ENCODE measurements around the gene PALMD.

Gene PALMD

DNA sequence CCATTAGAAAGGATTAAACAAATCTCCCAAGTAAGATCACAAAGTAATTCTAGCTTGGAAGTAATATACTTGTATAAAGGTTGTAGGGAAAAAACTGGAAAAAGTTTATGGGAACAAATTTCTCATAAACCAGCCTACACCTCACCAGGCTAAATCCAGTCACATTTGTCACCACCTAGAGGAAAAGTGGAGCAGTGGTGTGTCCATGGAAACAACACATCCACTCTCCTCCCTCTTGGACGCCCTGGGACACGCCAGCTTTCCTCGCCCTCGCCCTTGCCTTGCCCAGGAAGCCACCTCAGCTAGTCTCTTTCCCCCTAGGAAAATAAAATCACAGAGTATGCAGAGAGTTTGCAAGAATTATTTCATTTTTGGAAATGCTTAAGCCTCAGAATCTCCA is 2.2 kb downstream of the PALMD start:
- Histone ChIP-seq H3K27ac (ENCODE audit: low read depth, low read length) (no peak overlapping the region), H4K5ac (ENCODE audit: low read length) (no peak overlapping the region), H3K36me3 (ENCODE audit: control insufficient read depth, insufficient read depth, low read length) (no peaks in the 10 kb centered on the region), H3K9ac (ENCODE audit: low read length) (no peak overlapping the region), H4K8ac (ENCODE audit: low read depth, low read length) (no peak overlapping the region), H2BK120ac (ENCODE audit: low read depth, low read length) (no peak overlapping the region), H3K23ac (ENCODE audit: low read length) (no peak overlapping the region), H3K79me2 (ENCODE audit: control insufficient read depth, insufficient read depth, low read length) (no peaks in the 10 kb centered on the region), H3K79me1 (ENCODE audit: low read length) (no peaks in the 10 kb centered on the region), H3K27me3 (ENCODE audit: insufficient read depth, low read length, poor library complexity) (no peaks in the 10 kb centered on the region), H2BK5ac (ENCODE audit: low read length) (no peak overlapping the region), H3K4me1 (ENCODE audit: control insufficient read depth, low read depth, low read length) (peaks cover 6% of the 10 kb centered on the region), H3K18ac (ENCODE audit: low read length) (no peak overlapping the region), H3K4ac (ENCODE audit: low read depth, low read length) (no peak overlapping the region), H3K4me2 (ENCODE audit: low read length) (no peak overlapping the region), H3K56ac (ENCODE audit: low read length) (no peak overlapping the region), H2BK15ac (replicated peaks; ENCODE audit: low read depth) (no peak overlapping the region), H3K4me3 (ENCODE audit: low read length) (no peak overlapping the region), H2AK5ac (ENCODE audit: low read length) (no peak overlapping the region)
- WGBS (ENCODE audit: extremely low coverage, insufficient coverage, low lambda C conversion rate) = no CpG with 5 or more reads among the region's 4 CpGs
- peak; percentile 60 for DNase-seq

DNA sequence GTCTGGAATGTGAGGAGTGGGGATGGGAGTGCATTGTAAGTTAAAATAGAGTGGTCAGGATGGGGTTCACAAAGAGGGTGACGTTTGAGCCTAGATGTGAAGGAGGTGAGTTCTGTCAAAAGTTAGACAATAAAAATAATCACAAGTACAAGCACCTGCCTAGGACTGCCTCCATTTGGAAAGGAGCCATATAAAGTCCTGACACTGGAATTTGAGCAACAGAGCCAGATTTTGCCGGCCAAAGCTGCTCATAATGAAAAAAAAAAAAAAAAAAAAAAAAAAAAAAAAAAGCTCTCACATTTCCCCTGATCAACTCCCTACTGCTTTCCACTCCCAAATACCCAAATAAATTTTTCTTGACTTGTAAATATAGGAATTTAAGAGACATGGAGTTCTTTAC is 4.1 kb downstream of the PALMD start:
- DNase-seq = no peak
- no CpG with 5 or more reads among the region's 2 CpGs for WGBS (ENCODE audit: extremely low coverage, insufficient coverage, low lambda C conversion rate)
- no peak overlapping the region for H3K9ac ChIP-seq (ENCODE audit: low read length)

DNA sequence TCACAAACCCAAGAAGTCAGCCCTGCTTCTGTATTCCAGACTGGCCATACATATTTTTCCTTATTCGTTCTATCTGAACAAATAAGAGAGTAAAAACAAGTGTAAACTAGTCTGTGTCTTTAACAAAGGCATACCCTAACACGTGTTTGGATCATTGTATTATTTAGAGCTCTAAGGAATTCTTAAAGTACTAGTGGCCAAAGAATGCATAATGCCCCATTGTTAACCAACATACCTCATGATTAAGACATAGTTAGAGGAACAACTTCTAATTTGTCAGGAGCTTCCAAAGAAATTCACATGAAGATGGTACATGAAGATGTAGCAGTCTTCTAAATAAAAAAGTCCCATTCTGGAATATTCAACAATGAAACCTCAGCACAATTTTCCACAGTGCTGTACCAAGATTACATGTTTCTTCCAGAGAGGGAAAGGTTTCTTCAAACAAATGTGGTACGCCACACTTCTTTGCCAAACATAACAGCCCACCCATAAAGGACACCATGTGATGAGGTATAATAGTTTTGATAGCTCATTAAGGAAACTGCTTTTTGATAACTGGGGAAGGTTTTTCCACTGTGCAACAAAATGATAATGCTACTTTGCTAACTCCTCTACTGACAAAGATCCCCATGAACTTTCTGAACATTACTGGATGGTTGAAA is 5.0 kb downstream of the PALMD start:
- Histone ChIP-seq H2AK5ac (ENCODE audit: low read length) (no peak overlapping the region), H3K4ac (ENCODE audit: low read depth, low read length) (peak overlapping the region; percentile 52), H4K5ac (ENCODE audit: low read length) (no peak overlapping the region), H3K9ac (ENCODE audit: low read length) (no peak overlapping the region), H3K79me1 (ENCODE audit: low read length) (no peaks in the 10 kb centered on the region), H3K36me3 (ENCODE audit: control insufficient read depth, insufficient read depth, low read length) (no peaks in the 10 kb centered on the region), H3K27me3 (ENCODE audit: insufficient read depth, low read length, poor library complexity) (no peaks in the 10 kb centered on the region), H4K8ac (ENCODE audit: low read depth, low read length) (no peak overlapping the region), H2BK5ac (ENCODE audit: low read length) (no peak overlapping the region), H3K4me2 (ENCODE audit: low read length) (no peak overlapping the region), H2BK15ac (replicated peaks; ENCODE audit: low read depth) (no peak overlapping the region), H3K27ac (ENCODE audit: low read depth, low read length) (no peak overlapping the region), H3K56ac (ENCODE audit: low read length) (no peak overlapping the region), H3K4me3 (ENCODE audit: low read length) (no peak overlapping the region), H3K18ac (ENCODE audit: low read length) (peak overlapping the region; percentile 39), H3K79me2 (ENCODE audit: control insufficient read depth, insufficient read depth, low read length) (no peaks in the 10 kb centered on the region), H3K4me1 (ENCODE audit: control insufficient read depth, low read depth, low read length) (peaks cover 2% of the 10 kb centered on the region), H3K23ac (ENCODE audit: low read length) (no peak overlapping the region), H2BK120ac (ENCODE audit: low read depth, low read length) (no peak overlapping the region)
- no CpG with 5 or more reads among the region's 3 CpGs for WGBS (ENCODE audit: extremely low coverage, insufficient coverage, low lambda C conversion rate)
- peak; percentile 56 for DNase-seq

More for the DNA sequence above, 4.1 kb downstream of the PALMD start:
- no peak overlapping the region for H3K4me3 ChIP-seq (ENCODE audit: low read length)
- H3K4me1 ChIP-seq (ENCODE audit: control insufficient read depth, low read depth, low read length) = peaks cover 6% of the 10 kb centered on the region
- H3K36me3 ChIP-seq (ENCODE audit: control insufficient read depth, insufficient read depth, low read length) = no peaks in the 10 kb centered on the region
- no peak overlapping the region for H3K56ac ChIP-seq (ENCODE audit: low read length)
- no peak overlapping the region for H3K18ac ChIP-seq (ENCODE audit: low read length)
- H3K4ac ChIP-seq (ENCODE audit: low read depth, low read length) = no peak overlapping the region
- no peak overlapping the region for H4K5ac ChIP-seq (ENCODE audit: low read length)
- H2BK15ac ChIP-seq (replicated peaks; ENCODE audit: low read depth) = peak overlapping the region; percentile 19
- H2BK5ac ChIP-seq (ENCODE audit: low read length) = no peak overlapping the region
- H3K23ac ChIP-seq (ENCODE audit: low read length) = no peak overlapping the region
- no peaks in the 10 kb centered on the region for H3K79me2 ChIP-seq (ENCODE audit: control insufficient read depth, insufficient read depth, low read length)
- H4K8ac ChIP-seq (ENCODE audit: low read depth, low read length) = no peak overlapping the region
- no peaks in the 10 kb centered on the region for H3K27me3 ChIP-seq (ENCODE audit: insufficient read depth, low read length, poor library complexity)
- no peak overlapping the region for H2BK120ac ChIP-seq (ENCODE audit: low read depth, low read length)
- H3K79me1 ChIP-seq (ENCODE audit: low read length) = no peaks in the 10 kb centered on the region
- no peak overlapping the region for H3K4me2 ChIP-seq (ENCODE audit: low read length)
- H3K27ac ChIP-seq (ENCODE audit: low read depth, low read length) = no peak overlapping the region
- no peak overlapping the region for H2AK5ac ChIP-seq (ENCODE audit: low read length)

DNA sequence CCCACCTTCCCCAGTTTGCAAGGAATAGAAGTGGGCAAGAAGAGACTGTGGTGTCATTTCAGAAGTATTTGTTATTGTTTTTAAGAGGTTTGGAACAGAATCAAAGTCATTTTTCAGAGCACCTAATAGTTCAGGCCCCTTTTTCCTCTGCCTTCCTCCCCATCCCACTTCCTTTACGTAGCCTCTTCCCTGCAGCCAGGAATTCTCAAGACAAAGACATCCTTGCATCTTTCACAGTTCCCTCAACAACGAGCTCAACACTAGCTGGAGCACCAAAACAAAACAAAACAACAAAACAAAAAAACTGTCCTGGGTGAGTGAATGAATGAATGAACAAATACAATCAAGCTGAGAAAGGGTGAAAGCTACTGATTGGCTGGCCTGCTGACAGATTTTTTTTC is 7.0 kb downstream of the PALMD start:
- Histone ChIP-seq H3K18ac (ENCODE audit: low read length) (no peak overlapping the region), H3K27ac (ENCODE audit: low read depth, low read length) (no peak overlapping the region), H4K8ac (ENCODE audit: low read depth, low read length) (no peak overlapping the region), H3K4me2 (ENCODE audit: low read length) (no peak overlapping the region), H2BK120ac (ENCODE audit: low read depth, low read length) (no peak overlapping the region), H3K23ac (ENCODE audit: low read length) (no peak overlapping the region), H4K5ac (ENCODE audit: low read length) (no peak overlapping the region), H3K56ac (ENCODE audit: low read length) (no peak overlapping the region), H3K79me2 (ENCODE audit: control insufficient read depth, insufficient read depth, low read length) (no peaks in the 10 kb centered on the region), H3K27me3 (ENCODE audit: insufficient read depth, low read length, poor library complexity) (no peaks in the 10 kb centered on the region), H3K4me1 (ENCODE audit: control insufficient read depth, low read depth, low read length) (peaks cover 1% of the 10 kb centered on the region), H2AK5ac (ENCODE audit: low read length) (no peak overlapping the region), H3K36me3 (ENCODE audit: control insufficient read depth, insufficient read depth, low read length) (no peaks in the 10 kb centered on the region), H3K4me3 (ENCODE audit: low read length) (no peak overlapping the region), H2BK5ac (ENCODE audit: low read length) (no peak overlapping the region), H3K9ac (ENCODE audit: low read length) (no peak overlapping the region), H2BK15ac (replicated peaks; ENCODE audit: low read depth) (no peak overlapping the region), H3K79me1 (ENCODE audit: low read length) (no peaks in the 10 kb centered on the region), H3K4ac (ENCODE audit: low read depth, low read length) (no peak overlapping the region)
- DNase-seq = peak; percentile 53
- no CpG with 5 or more reads among the region's 2 CpGs for WGBS (ENCODE audit: extremely low coverage, insufficient coverage, low lambda C conversion rate)

DNA sequence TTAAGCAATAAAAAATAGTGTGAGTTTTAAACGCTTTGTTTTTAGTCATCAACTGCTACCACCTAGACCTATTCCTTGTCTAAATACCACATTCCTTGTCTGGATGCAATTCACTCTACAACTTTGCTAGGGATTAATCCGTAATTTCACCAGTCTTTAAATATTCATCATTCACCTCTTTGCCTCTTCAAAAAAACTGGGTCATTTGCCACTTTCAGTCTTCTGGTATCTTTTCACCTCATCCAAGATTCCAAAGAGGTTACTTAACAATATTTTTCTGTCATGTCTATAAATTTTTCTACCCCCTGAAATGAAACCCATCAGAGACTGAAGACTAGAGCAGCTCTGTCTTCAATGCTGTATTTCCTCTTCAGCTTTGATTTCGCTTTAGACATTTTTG is 9.5 kb downstream of the PALMD start:
- WGBS (ENCODE audit: extremely low coverage, insufficient coverage, low lambda C conversion rate) = no CpG with 5 or more reads among the region's 3 CpGs

DNA sequence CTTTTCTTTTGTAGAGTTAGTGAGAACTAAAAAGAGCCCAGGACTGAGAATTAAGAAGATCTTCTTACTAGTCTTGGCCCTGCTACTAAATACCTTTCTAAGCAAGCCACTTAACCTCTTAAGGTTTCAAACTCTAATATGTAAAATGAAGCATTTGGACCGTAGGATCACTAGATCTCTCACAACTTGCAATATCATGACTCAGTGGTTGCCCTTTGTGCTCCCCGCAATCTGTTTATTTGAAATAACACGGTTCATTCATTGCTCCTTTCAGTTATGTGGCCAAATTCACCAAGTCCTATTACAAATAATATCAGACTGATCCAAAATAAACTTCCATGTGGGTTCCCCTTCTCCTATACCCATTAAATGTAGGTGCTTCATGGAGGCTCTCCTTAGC is 10.8 kb downstream of the PALMD start:
- H3K27ac ChIP-seq (ENCODE audit: low read depth, low read length) = no peak overlapping the region
- WGBS (ENCODE audit: extremely low coverage, insufficient coverage, low lambda C conversion rate) = no CpG with 5 or more reads among the region's 3 CpGs
- no peak overlapping the region for H3K4ac ChIP-seq (ENCODE audit: low read depth, low read length)
- H3K36me3 ChIP-seq (ENCODE audit: control insufficient read depth, insufficient read depth, low read length) = no peaks in the 10 kb centered on the region
- H3K4me3 ChIP-seq (ENCODE audit: low read length) = no peak overlapping the region
- no peak overlapping the region for H3K18ac ChIP-seq (ENCODE audit: low read length)
- H3K27me3 ChIP-seq (ENCODE audit: insufficient read depth, low read length, poor library complexity) = no peaks in the 10 kb centered on the region
- no peak overlapping the region for H3K23ac ChIP-seq (ENCODE audit: low read length)
- no peak overlapping the region for H3K9ac ChIP-seq (ENCODE audit: low read length)
- no peaks in the 10 kb centered on the region for H3K79me1 ChIP-seq (ENCODE audit: low read length)
- no peak overlapping the region for H2BK5ac ChIP-seq (ENCODE audit: low read length)
- H2BK15ac ChIP-seq (replicated peaks; ENCODE audit: low read depth) = no peak overlapping the region
- H4K8ac ChIP-seq (ENCODE audit: low read depth, low read length) = no peak overlapping the region
- H4K5ac ChIP-seq (ENCODE audit: low read length) = no peak overlapping the region
- H2BK120ac ChIP-seq (ENCODE audit: low read depth, low read length) = no peak overlapping the region
- no peak overlapping the region for H3K56ac ChIP-seq (ENCODE audit: low read length)
- H2AK5ac ChIP-seq (ENCODE audit: low read length) = no peak overlapping the region
- DNase-seq = no peak
- H3K79me2 ChIP-seq (ENCODE audit: control insufficient read depth, insufficient read depth, low read length) = no peaks in the 10 kb centered on the region
- H3K4me1 ChIP-seq (ENCODE audit: control insufficient read depth, low read depth, low read length) = no peaks in the 10 kb centered on the region
- no peak overlapping the region for H3K4me2 ChIP-seq (ENCODE audit: low read length)

More for the DNA sequence above, 9.5 kb downstream of the PALMD start:
- no peak overlapping the region for H2BK120ac ChIP-seq (ENCODE audit: low read depth, low read length)
- no peaks in the 10 kb centered on the region for H3K36me3 ChIP-seq (ENCODE audit: control insufficient read depth, insufficient read depth, low read length)
- H3K9ac ChIP-seq (ENCODE audit: low read length) = no peak overlapping the region
- H4K8ac ChIP-seq (ENCODE audit: low read depth, low read length) = no peak overlapping the region
- DNase-seq = no peak
- no peak overlapping the region for H3K18ac ChIP-seq (ENCODE audit: low read length)
- no peak overlapping the region for H3K23ac ChIP-seq (ENCODE audit: low read length)
- no peak overlapping the region for H3K4me3 ChIP-seq (ENCODE audit: low read length)
- H4K5ac ChIP-seq (ENCODE audit: low read length) = no peak overlapping the region
- H3K4me2 ChIP-seq (ENCODE audit: low read length) = no peak overlapping the region
- no peaks in the 10 kb centered on the region for H3K79me1 ChIP-seq (ENCODE audit: low read length)
- no peak overlapping the region for H2AK5ac ChIP-seq (ENCODE audit: low read length)
- H3K27me3 ChIP-seq (ENCODE audit: insufficient read depth, low read length, poor library complexity) = no peaks in the 10 kb centered on the region
- H2BK15ac ChIP-seq (replicated peaks; ENCODE audit: low read depth) = no peak overlapping the region
- no peak overlapping the region for H2BK5ac ChIP-seq (ENCODE audit: low read length)
- no peak overlapping the region for H3K56ac ChIP-seq (ENCODE audit: low read length)
- H3K27ac ChIP-seq (ENCODE audit: low read depth, low read length) = no peak overlapping the region
- no peaks in the 10 kb centered on the region for H3K4me1 ChIP-seq (ENCODE audit: control insufficient read depth, low read depth, low read length)
- no peak overlapping the region for H3K4ac ChIP-seq (ENCODE audit: low read depth, low read length)
- no peaks in the 10 kb centered on the region for H3K79me2 ChIP-seq (ENCODE audit: control insufficient read depth, insufficient read depth, low read length)

Data from mesendoderm (in vitro differentiated cells).